Omental fat pad (tissue), 4 donors: ENCODE measurements around the gene QSOX1. TPM values are rescaled to one million over a fixed set of nuclear protein-coding genes. Genes with fewer than 3 reads are reported as not detected.

ENCODE experiments used
- ATAC-seq: fragments of 150-250 bp; one replicate; pipeline ENCODE4 v1.9.1; 2016; ENCODE audit warnings: mild to moderate bottlenecking, moderate library complexity; ENCODE audit not compliant: low FRiP score
- DNase-seq: peaks from one replicate; pipeline ENCODE4 v3.0.0-alpha.2; 2019; ENCODE audit warnings: low spot score
- total RNA-seq, 4 donors: library from RNA; depleted of rRNA; stranded (reverse); fragments of >200 nt; gene quantifications; one replicate each; pipeline ENCODE4 v1.1.0, GENCODE V29; 2016
- TF ChIP-seq, protein P1 (sequence below), 3 donors: fragments of 450-650 bp; IDR thresholded peaks; one replicate each; pipeline ENCODE4 v1.5.1; 2016 to 2017; ENCODE audit warnings: antibody characterized with exemption in 3 of 3, mild to moderate bottlenecking in 3 of 3, moderate library complexity in 2 of 3

The QSOX1 gene
- total RNA-seq, 4 donors from 2014 or later = 90.1 to 130 (median 98.4) TPM

DNA sequence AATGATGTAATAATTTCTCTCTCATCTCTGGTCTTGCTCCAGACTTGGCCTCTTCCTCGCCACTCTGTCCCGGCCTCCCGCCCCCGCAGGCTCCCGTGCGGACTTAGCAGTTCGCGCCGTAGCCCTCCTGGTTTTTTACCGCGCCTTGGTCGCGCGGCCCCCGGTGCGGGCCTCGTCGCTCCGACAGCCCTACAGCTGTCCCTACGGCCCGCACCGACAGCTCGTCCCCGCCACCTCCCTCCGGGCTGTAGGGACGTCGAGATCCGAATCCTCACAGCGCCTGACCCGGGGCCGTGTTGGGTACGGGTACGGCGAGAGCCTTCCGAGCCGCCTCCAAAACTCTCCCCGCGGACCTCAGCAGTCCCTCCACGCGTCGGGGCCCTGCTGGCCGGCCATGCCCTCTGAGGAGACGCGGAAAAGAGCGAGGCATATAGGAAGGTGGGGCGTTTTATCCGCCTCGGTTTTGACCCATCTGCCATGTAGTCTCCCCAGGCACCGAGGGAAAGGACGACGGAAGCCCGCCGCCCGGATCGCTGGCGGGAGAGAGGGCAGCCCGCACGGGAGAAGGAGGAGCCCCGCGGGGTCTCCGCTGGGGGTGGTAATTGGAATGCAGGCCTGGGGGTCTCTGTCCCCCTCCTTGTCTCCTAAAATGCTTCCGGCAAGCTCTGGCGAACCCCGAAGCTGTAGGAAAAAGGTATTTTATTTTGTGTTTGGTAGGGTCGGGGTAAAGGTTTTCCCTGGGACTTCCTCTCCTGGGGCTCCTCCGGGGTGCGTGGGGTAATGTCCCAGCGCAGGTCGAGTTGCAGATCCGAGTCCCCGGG lies 78.7 kb downstream of the QSOX1 start:
- TF ChIP-seq, protein P1, sequence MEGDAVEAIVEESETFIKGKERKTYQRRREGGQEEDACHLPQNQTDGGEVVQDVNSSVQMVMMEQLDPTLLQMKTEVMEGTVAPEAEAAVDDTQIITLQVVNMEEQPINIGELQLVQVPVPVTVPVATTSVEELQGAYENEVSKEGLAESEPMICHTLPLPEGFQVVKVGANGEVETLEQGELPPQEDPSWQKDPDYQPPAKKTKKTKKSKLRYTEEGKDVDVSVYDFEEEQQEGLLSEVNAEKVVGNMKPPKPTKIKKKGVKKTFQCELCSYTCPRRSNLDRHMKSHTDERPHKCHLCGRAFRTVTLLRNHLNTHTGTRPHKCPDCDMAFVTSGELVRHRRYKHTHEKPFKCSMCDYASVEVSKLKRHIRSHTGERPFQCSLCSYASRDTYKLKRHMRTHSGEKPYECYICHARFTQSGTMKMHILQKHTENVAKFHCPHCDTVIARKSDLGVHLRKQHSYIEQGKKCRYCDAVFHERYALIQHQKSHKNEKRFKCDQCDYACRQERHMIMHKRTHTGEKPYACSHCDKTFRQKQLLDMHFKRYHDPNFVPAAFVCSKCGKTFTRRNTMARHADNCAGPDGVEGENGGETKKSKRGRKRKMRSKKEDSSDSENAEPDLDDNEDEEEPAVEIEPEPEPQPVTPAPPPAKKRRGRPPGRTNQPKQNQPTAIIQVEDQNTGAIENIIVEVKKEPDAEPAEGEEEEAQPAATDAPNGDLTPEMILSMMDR (IDR thresholded peaks at IDR 0.05) = no peak
- DNase-seq = no peak
- ATAC-seq = no peak

DNA sequence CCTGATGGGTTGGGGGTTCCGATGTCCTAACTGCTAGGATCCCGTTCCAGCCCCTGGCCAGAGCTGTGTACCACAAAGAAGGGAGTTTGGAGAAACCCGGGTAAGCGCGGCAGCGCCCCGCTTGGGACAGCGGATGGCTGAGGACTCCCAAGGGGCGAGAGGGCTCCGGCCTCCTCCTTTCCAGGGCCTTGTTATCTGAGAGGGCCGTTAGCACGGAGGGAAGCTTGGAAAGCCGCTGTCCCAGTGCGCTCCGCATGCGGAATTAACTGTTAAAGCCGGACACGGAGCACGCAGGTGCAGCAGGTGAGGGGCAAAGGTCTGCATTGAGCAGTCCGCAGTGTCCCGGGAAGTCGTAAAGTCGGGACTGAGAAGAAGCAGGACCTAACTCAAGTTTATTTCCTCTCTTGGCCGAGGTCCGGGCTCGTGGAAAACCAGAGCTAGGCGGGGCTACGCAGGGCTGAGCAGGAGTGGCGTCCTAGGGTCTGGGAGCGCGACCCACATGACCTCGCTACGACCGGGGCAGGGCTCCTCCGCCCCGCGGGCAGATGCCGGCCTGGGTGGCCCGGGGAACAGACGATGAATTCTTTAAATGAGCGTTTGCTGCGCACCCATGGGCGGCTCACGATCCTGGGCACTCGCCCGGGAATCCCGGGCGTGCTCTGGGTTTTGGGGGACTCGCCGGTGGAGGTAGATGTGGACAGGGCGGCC lies 79.9 kb downstream of the QSOX1 start:
- ATAC-seq (no peak), DNase-seq (no peak)
- TF ChIP-seq, protein P1 (IDR thresholded peaks at IDR 0.05) = no peak

DNA sequence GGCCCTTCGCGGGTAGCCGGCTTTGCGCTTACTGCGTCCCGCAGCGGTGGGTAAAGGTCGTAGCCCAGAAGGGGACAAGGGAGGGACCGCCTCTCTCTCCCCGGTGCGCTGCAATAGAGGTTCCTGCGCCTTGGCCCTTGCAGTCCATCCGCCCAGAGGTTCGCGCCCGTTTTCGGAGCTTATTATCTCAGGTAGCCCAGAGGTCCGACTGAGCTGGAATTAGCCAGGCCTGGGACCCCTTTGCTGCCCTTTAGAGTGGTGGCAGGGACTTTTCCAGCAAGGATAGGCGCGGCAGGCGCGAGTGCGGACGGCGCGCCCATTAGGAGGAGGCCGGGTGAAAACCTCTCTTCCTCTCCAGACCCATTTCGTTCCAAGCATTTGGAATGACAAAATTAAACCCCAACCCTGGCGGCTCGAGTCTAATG lies 80.4 kb downstream of the QSOX1 start:
- no peak for ATAC-seq
- no peak for DNase-seq
- TF ChIP-seq, protein P1 (IDR thresholded peaks at IDR 0.05) = no peak

DNA sequence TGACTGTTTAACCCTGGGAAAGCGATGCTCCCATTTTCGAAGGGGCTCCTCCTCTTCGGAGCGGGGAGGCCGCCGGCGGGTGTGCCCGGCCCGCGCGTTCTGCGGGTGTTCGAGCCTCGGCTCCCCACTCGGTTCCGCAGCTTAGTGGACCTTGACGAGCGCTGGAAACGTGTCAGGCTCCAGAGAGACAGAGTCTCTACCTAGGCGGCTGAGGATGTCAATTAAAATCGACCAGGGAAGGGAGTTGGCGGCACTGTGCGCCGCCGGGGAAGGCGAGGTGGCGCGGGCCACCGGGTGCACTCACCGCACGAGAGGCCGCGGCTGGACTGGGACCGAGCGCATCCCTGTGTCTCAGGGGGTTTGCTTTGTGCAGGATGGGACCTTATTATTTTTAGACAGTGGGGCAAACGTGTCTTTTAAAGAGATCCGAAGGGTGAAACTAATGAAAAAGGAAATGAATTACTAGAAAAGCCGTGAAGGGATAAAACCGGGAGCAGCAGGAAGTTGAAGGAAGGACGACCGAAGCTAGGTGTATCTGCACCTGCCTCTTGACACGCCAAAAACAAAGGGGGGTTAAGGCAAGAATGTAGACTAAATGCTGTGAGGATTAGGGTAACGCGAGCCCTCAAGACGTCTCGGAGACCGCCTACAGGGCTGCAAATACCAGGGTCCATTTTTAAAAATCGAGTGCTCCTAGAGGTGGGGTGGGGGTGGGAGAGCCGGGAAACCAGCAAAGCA lies 81.0 kb downstream of the QSOX1 start:
- ATAC-seq (no peak), DNase-seq (no peak)
- TF ChIP-seq, protein P1 (IDR thresholded peaks at IDR 0.05) = no peak

DNA sequence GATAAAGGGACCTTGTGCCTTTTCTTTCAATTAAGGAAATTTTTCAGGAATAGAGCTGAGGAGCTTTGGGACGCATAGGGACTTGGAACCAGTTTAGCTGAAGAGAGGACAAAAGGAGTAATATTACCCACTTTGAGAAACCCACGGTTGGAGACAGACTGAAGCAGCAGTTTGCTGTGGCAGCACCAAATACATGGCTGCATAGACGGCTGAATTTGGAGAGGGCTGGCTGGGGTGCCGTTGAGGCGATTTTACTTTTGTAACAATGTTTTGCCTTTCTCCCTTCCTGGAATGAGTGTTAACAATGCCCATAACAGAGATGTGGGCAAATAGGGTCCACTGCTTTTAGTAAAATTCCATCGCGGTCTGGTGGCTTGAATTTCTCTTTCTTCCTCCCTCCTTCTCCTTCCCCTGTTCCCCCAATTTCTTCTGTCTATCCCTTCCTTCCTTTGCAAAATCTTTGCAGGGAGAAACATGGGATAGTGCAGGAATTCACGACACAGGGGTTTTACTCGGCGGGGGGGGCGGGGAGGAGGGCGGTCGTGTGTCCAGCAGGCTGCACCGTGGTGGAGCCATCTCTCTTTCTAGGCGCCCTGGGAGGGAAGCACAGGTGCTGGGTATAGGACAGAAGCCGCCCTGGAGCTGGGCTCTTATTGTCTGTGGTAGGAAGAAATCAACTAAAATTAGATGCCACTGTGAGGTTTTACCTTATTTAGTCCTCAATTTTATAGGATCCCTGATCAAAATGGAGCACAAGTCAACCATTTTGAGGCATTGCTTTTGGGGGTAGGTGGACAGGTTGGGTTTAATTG lies 82.2 kb downstream of the QSOX1 start:
- no peak for DNase-seq
- ATAC-seq = no peak
- TF ChIP-seq, protein P1 (IDR thresholded peaks at IDR 0.05) = no peak

DNA sequence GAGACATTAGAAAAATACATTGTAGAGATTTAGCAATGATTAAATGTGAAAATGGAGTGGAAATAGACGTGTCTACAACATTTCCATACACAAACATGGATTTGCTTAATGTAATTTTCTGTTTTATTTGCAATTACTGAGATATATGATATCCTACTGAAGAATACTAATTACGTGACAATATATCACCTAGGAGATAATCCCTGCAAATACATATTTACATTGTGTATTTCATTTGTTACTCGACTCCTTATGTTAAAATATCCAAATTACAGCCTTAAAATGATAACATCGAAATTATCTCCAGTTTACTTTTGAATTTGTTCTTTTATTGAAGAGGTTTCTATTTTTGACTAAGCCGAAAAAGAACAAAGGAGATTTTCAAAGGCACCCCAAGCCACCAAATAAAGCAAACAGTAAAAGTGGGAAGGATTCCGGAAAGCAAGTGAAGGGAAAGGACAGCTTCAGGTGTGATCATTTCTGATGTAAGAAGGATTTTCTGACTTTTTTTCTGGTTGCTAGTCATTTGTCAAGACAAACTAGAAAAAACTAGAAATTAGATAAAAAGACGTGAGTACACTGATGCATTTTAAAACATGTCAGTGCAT lies 83.3 kb downstream of the QSOX1 start:
- no peak for ATAC-seq
- DNase-seq = no peak
- TF ChIP-seq, protein P1 (IDR thresholded peaks at IDR 0.05) = no peak
